Hepatocyte (in vitro differentiated cells): Measurements from ENCODE around the gene PDGFA. TPM values are rescaled to one million over a fixed set of nuclear protein-coding genes. Genes with fewer than 3 reads are reported as not detected.

Experiments used
- DNase-seq: peaks from one replicate; pipeline ENCODE4 v3.0.0-alpha.2; 2016; ENCODE audit warnings: low spot score
- H2AFZ ChIP-seq: fragments of 200-600 bp; sonication (generic); 2 replicates; pipeline ENCODE4 v1.6.0; 2016; ENCODE audit warnings: antibody characterized with exemption, mild to moderate bottlenecking
- H3K27ac ChIP-seq: fragments of 200-600 bp; sonication (generic); 2 replicates; pipeline ENCODE4 v1.5.1; 2016; ENCODE audit warnings: mild to moderate bottlenecking
- H3K27me3 ChIP-seq: fragments of 200-600 bp; sonication (generic); 2 replicates; pipeline ENCODE4 v1.6.1; 2016
- H3K36me3 ChIP-seq: fragments of 200-600 bp; sonication (generic); replicated peaks from 2 replicates; pipeline ENCODE4 v1.5.1; 2016; ENCODE audit warnings: low read depth; ENCODE audit not compliant: insufficient read depth
- H3K4me1 ChIP-seq: fragments of 200-600 bp; sonication (generic); 2 replicates; pipeline ENCODE4 v1.5.1; 2016; ENCODE audit warnings: mild to moderate bottlenecking, moderate library complexity; ENCODE audit not compliant: insufficient read depth
- H3K4me2 ChIP-seq: fragments of 200-600 bp; sonication (generic); 2 replicates; pipeline ENCODE4 v1.6.0; 2016
- H3K4me3 ChIP-seq: fragments of 200-600 bp; sonication (generic); 2 replicates; pipeline ENCODE4 v1.5.1; 2016; ENCODE audit warnings: mild to moderate bottlenecking
- H3K79me2 ChIP-seq: fragments of 200-600 bp; sonication (generic); 2 replicates; pipeline ENCODE4 v1.6.0; 2017; ENCODE audit warnings: mild to moderate bottlenecking
- H3K9me2 ChIP-seq: fragments of 200-600 bp; sonication (generic); replicated peaks from 2 replicates; pipeline ENCODE4 v1.6.0; 2017; ENCODE audit warnings: mild to moderate bottlenecking; ENCODE audit not compliant: insufficient read depth
- H3K9me3 ChIP-seq: fragments of 200-600 bp; sonication (generic); 2 replicates; pipeline ENCODE4 v1.5.1; 2016; ENCODE audit warnings: low read depth, mild to moderate bottlenecking
- H4K20me1 ChIP-seq: fragments of 200-600 bp; sonication (generic); 2 replicates; pipeline ENCODE4 v1.6.0; 2016; ENCODE audit warnings: mild to moderate bottlenecking; ENCODE audit not compliant: insufficient read depth, poor library complexity, severe bottlenecking
- EZH2 ChIP-seq: fragments of 200-600 bp; sonication (generic); IDR thresholded peaks from 2 replicates; pipeline ENCODE4 v1.6.1; 2016; ENCODE audit warnings: antibody characterized with exemption, mild to moderate bottlenecking, borderline replicate concordance
- EZH2phosphoT487 ChIP-seq: fragments of 200-600 bp; sonication (generic); IDR thresholded peaks from one replicate; pipeline ENCODE4 v1.6.1; 2018; ENCODE audit warnings: antibody characterized with exemption, mild to moderate bottlenecking, low read depth, moderate library complexity; ENCODE audit not compliant: unreplicated experiment, severe bottlenecking
- WGBS: methylation state at CpG from one replicate; pipeline ENCODE4 v1.1.6; 2016; ENCODE audit warnings: low lambda C conversion rate; ENCODE audit errors: missing lambda C conversion rate; 5-methylcytosine and 5-hydroxymethylcytosine counted together
- polyA plus RNA-seq: library from polyadenylated mRNA; unstranded; fragments of >200 nt; fragmentation: Nextera tagmentation; extraction: Ambion mirVana; gene quantifications from 2 replicates; pipeline ENCODE4 v1.2.1, GENCODE V29; 2016
- total RNA-seq: library from RNA; depleted of rRNA; stranded (reverse); fragments of >200 nt; gene quantifications from 2 replicates; pipeline ENCODE4 v1.2.3, GENCODE V29; 2014
- TF ChIP-seq, protein P1 (sequence below): fragments of 200-600 bp; sonication (generic); IDR thresholded peaks from 2 replicates; pipeline ENCODE4 v1.5.1; 2016; ENCODE audit warnings: antibody characterized with exemption, mild to moderate bottlenecking; ENCODE audit not compliant: poor library complexity

PDGFA gene
- total and polyA plus RNA-seq, 2 experiments from 2014 or later, result 30.7 to 63.1 TPM

DNA sequence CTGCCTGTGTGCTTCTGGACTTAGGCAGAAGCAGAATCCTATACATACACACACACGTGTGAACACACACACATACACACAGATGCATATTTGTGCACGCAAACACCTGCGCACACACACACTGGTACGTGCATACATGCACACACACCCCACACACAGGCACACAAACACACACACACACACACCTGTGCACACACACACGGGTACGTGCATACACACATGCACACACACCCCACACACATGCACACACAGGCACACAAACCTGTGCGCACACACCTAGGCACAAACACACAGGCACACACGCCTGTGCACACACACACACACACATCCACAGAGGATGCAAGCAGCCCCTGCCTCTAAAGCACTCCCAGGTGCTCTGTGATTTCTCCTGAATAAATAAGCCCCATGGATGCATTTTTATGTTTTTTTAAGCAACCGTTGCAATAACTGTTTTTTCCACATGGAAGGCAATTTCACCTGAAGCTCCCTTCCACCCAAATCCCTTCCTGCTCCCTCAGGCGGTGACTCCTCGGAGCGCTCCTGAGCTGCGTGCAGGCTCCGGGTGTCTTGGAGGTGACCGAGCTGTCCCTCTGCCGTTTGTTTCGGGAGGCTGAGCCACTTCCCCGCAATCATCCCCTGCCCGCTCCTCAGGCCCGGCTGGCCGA, 41.5 kb upstream of the PDGFA start:
- TF ChIP-seq EZH2phosphoT487 (no peak), EZH2 (no peak)
- TF ChIP-seq, protein P1, sequence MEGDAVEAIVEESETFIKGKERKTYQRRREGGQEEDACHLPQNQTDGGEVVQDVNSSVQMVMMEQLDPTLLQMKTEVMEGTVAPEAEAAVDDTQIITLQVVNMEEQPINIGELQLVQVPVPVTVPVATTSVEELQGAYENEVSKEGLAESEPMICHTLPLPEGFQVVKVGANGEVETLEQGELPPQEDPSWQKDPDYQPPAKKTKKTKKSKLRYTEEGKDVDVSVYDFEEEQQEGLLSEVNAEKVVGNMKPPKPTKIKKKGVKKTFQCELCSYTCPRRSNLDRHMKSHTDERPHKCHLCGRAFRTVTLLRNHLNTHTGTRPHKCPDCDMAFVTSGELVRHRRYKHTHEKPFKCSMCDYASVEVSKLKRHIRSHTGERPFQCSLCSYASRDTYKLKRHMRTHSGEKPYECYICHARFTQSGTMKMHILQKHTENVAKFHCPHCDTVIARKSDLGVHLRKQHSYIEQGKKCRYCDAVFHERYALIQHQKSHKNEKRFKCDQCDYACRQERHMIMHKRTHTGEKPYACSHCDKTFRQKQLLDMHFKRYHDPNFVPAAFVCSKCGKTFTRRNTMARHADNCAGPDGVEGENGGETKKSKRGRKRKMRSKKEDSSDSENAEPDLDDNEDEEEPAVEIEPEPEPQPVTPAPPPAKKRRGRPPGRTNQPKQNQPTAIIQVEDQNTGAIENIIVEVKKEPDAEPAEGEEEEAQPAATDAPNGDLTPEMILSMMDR, result no peak
- Histone ChIP-seq H4K20me1 (no peaks in the 10 kb centered on the region), H3K9me2 (no peaks in the 10 kb centered on the region), H3K9me3 (no peaks in the 10 kb centered on the region), H3K27ac (no peak overlapping the region), H2AFZ (no peak overlapping the region), H3K4me3 (no peak overlapping the region), H3K36me3 (no peaks in the 10 kb centered on the region), H3K4me1 (no peaks in the 10 kb centered on the region), H3K4me2 (no peak overlapping the region), H3K79me2 (no peaks in the 10 kb centered on the region), H3K27me3 (no peaks in the 10 kb centered on the region)
- DNase-seq, result no peak
- WGBS, result 93% methylated on average over 21 of the region's 21 CpGs

DNA sequence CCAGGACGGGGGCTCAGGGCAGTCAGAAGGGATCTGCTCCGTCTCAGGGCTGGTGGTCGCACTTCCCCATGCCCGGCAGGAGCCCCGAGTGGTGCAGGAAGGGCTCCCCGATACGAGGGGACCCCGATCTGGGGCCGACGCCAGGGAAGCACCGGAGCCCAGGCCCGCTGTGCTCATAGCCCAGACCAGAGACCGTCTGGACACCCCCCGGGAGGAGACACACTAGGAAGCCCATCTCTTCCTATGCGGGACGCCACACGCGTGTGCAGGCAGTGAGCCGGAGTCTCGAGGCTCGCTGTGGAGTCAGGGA, 39.7 kb upstream of the PDGFA start:
- Histone ChIP-seq H2AFZ (no peak overlapping the region), H3K36me3 (no peaks in the 10 kb centered on the region), H3K9me2 (no peaks in the 10 kb centered on the region), H4K20me1 (no peaks in the 10 kb centered on the region), H3K4me1 (no peaks in the 10 kb centered on the region), H3K4me2 (no peak overlapping the region), H3K27me3 (no peaks in the 10 kb centered on the region), H3K27ac (no peak overlapping the region), H3K9me3 (no peaks in the 10 kb centered on the region), H3K4me3 (no peak overlapping the region), H3K79me2 (no peaks in the 10 kb centered on the region)
- 95% methylated on average over 21 of the region's 21 CpGs for WGBS
- TF ChIP-seq EZH2phosphoT487 (no peak), EZH2 (no peak)
- TF ChIP-seq, protein P1, result no peak
- DNase-seq, result no peak

DNA sequence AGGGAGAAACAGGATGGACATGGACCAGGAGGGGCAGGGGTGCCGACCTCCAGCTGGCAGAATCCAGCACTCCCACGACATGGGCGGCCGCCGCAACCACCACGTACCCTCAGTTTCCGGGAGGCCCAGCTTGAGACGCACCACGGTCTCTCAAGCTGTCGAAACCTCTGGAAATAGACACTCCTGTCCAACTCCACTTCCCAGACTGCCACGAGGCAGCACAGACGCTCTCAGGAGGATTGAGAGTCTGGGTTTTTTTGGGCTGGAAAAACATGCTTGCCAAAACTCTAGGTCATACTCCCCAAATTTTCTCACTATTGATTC, 37.9 kb upstream of the PDGFA start:
- H3K4me3 ChIP-seq, result no peak overlapping the region
- no peaks in the 10 kb centered on the region for H3K27me3 ChIP-seq
- no peaks in the 10 kb centered on the region for H4K20me1 ChIP-seq
- H3K27ac ChIP-seq, result no peak overlapping the region
- TF ChIP-seq EZH2phosphoT487, result no peak
- TF ChIP-seq, protein P1, result no peak
- no peak for TF ChIP-seq EZH2
- H3K4me2 ChIP-seq, result no peak overlapping the region
- no peak for DNase-seq
- no peak overlapping the region for H2AFZ ChIP-seq
- WGBS, result 98% methylated on average over 12 of the region's 12 CpGs
- H3K9me3 ChIP-seq, result no peaks in the 10 kb centered on the region
- H3K36me3 ChIP-seq, result no peaks in the 10 kb centered on the region
- H3K9me2 ChIP-seq, result no peaks in the 10 kb centered on the region
- no peaks in the 10 kb centered on the region for H3K79me2 ChIP-seq
- H3K4me1 ChIP-seq, result peaks cover 11% of the 10 kb centered on the region
